IMR-90 (cell line): Measurements from ENCODE around the gene LLGL2.

Source experiments
- BHLHE40 ChIP-seq: fragments of 150-350 bp; IDR thresholded peaks from 2 replicates; pipeline ENCODE4 v1.6.1; 2016; ENCODE audit warnings: mild to moderate bottlenecking, low read depth, low read length
- CEBPB ChIP-seq: IDR thresholded peaks from 2 replicates; pipeline ENCODE4 v1.6.1; 2012; ENCODE audit warnings: low read depth, low read length, improper control_type of control experiment
- CTCF ChIP-seq: conservative IDR thresholded peaks from 2 replicates; pipeline ENCODE4 v1.5.1; 2012; ENCODE audit warnings: mild to moderate bottlenecking, low read depth, low read length, improper control_type of control experiment
- MAZ ChIP-seq: IDR thresholded peaks from 2 replicates; pipeline ENCODE4 v1.6.1; 2012; ENCODE audit warnings: low read depth, mild to moderate bottlenecking, low read length, improper control_type of control experiment, moderate library complexity, borderline replicate concordance
- MXI1 ChIP-seq: IDR thresholded peaks from 2 replicates; pipeline ENCODE4 v1.6.1; 2012; ENCODE audit warnings: low read depth, mild to moderate bottlenecking, low read length, moderate library complexity, borderline replicate concordance
- POLR2A ChIP-seq: IDR thresholded peaks from 2 replicates; pipeline ENCODE4 v1.6.1; 2012; ENCODE audit warnings: mild to moderate bottlenecking, low read depth, low read length
- RAD21 ChIP-seq: IDR thresholded peaks from 2 replicates; pipeline ENCODE4 v1.6.1; 2012; ENCODE audit warnings: low read length, improper control_type of control experiment
- RCOR1 ChIP-seq: IDR thresholded peaks from 2 replicates; pipeline ENCODE4 v1.6.1; 2012; ENCODE audit warnings: mild to moderate bottlenecking, low read length, improper control_type of control experiment; ENCODE audit not compliant: insufficient replicate concordance
- RFX5 ChIP-seq: IDR thresholded peaks from 2 replicates; pipeline ENCODE4 v1.8.0; 2012; ENCODE audit warnings: low read depth, mild to moderate bottlenecking, low read length, moderate library complexity
- SMC3 ChIP-seq: fragments of 150-350 bp; IDR thresholded peaks from 2 replicates; pipeline ENCODE4 v1.6.1; 2016; ENCODE audit warnings: low read depth, mild to moderate bottlenecking, antibody characterized with exemption, low read length, moderate library complexity
- USF2 ChIP-seq: fragments of 150-350 bp; IDR thresholded peaks from 2 replicates; pipeline ENCODE4 v1.6.1; 2017; ENCODE audit warnings: mild to moderate bottlenecking, antibody characterized with exemption, low read length, low read depth

- TF ChIP-seq POLR2A (no peak), CTCF (no peak), RCOR1 (no peak), USF2 (no peak), SMC3 (no peak), CEBPB (no peak), MXI1 (no peak), MAZ (no peak), RAD21 (no peak), RFX5 (no peak), BHLHE40 (no peak)
Observed at GRCh38 chr17:75498726-75499213, 26.7 kb upstream of the LLGL2 start.
